DMS114 treated with DMSO at 0.1 percent for 48 hours (cell line): ENCODE data around the gene PKDCC.
"Not testable (repeated sequence)": the region's sequence is repeated elsewhere in the genome, so short reads cannot be mapped to it uniquely, and the experiment has no call there.

ENCODE experiments used
- DNase-seq: peaks from one replicate; lab custom pipeline; 2025; ENCODE audit not compliant: unreplicated experiment; lab: John Stamatoyannopoulos, UW

Gene PKDCC

GRCh38 chr2:42063431-42064171 lies 15.8 kb downstream of the PKDCC start:
- DNase-seq, result no peak

- DNase-seq, result no peak
Measured at GRCh38 chr2:42064417-42064942, 16.7 kb downstream of the PKDCC start.

- DNase-seq, result not testable (repeated sequence)
Measured at GRCh38 chr2:42065753-42066152, 17.9 kb downstream of the PKDCC start.

GRCh38 chr2:42067001-42067400 lies 19.2 kb downstream of the PKDCC start:
- DNase-seq, result not testable (repeated sequence)

- no peak for DNase-seq
Measured at GRCh38 chr2:42067521-42067920, 19.7 kb downstream of the PKDCC start.

GRCh38 chr2:42068571-42069178 lies 20.9 kb downstream of the PKDCC start:
- no peak for DNase-seq

GRCh38 chr2:42069568-42069967 lies 21.7 kb downstream of the PKDCC start:
- no peak for DNase-seq

- DNase-seq, result no peak
Measured at GRCh38 chr2:42071791-42072190, 24.0 kb downstream of the PKDCC start.

- DNase-seq, result no peak
Measured at GRCh38 chr2:42072349-42073118, 24.7 kb downstream of the PKDCC start.

- DNase-seq, result no peak
Measured at GRCh38 chr2:42073739-42074503, 26.1 kb downstream of the PKDCC start.

GRCh38 chr2:42074661-42075060 lies 26.8 kb downstream of the PKDCC start:
- DNase-seq, result no peak

GRCh38 chr2:42076357-42077225 lies 28.8 kb downstream of the PKDCC start:
- no peak for DNase-seq

- no peak for DNase-seq
Measured at GRCh38 chr2:42077343-42077742, 29.5 kb downstream of the PKDCC start.

- no peak for DNase-seq
Measured at GRCh38 chr2:42079737-42080287, 32.0 kb downstream of the PKDCC start.

GRCh38 chr2:42081151-42081550 lies 33.3 kb downstream of the PKDCC start:
- not testable (repeated sequence) for DNase-seq

- no peak for DNase-seq
Measured at GRCh38 chr2:42082016-42082415, 34.2 kb downstream of the PKDCC start.

GRCh38 chr2:42084231-42084671 lies 36.4 kb downstream of the PKDCC start:
- no peak for DNase-seq

GRCh38 chr2:42085070-42085469 lies 37.2 kb downstream of the PKDCC start:
- DNase-seq, result not testable (repeated sequence)

- DNase-seq, result no peak
Measured at GRCh38 chr2:42085706-42086487, 38.1 kb downstream of the PKDCC start.
